HepG2 (cell line): ENCODE measurements around the gene FURIN. TPM values are rescaled to one million over a fixed set of nuclear protein-coding genes. Genes with fewer than 3 reads are reported as not detected.

Experiments used
- ATAC-seq: fragments of 200-7000 bp; cut with Tn5 transposase; 3 replicates; pipeline ENCODE4 v1.9.1; 2020; ENCODE audit warnings: mild to moderate bottlenecking, moderate library complexity
- BruUV-seq: library from RNA; stranded (reverse); fragments of 400-500 nt; replicated peaks from 2 replicates; lab custom pipeline; 2021; lab: Mats Ljungman, UMichigan
- CTCF ChIA-PET: fragments of 300-600 bp; formaldehyde crosslinking; extraction: SDS; loops from one replicate; lab custom pipeline; 2021; ENCODE audit warnings: low total read pairs, inconsistent platforms, low intra/inter-chr PET ratio; lab: Yijun Ruan, JAX
- POLR2A ChIA-PET: fragments of 350-600 bp; sonication (Branson Sonifier 250); formaldehyde crosslinking; loops from one replicate; lab custom pipeline; 2020; ENCODE audit warnings: antibody characterized with exemption, inconsistent platforms; lab: Yijun Ruan, JAX
- DNase-seq: peaks from one replicate; pipeline ENCODE4 v3.0.0-alpha.2; 2015; ENCODE audit warnings: low spot score
- FAIRE-seq: peaks from 3 replicates; lab custom pipeline; 2011; peaks lifted over from hg19 to GRCh38; lab: Jason Lieb, UNC
- H2AFZ ChIP-seq: one replicate; pipeline ENCODE4 v1.6.1; 2011; ENCODE audit warnings: low read length, inconsistent platforms
- H3K27ac ChIP-seq: fragments of 300-600 bp; 3 replicates; pipeline ENCODE4 v1.8.0; 2011; ENCODE audit warnings: mixed run types, mild to moderate bottlenecking, mixed read lengths, low read length, inconsistent platforms; ENCODE audit not compliant: insufficient read depth; ENCODE audit errors: extremely low read length
- H3K27me3 ChIP-seq, 2 experiments: fragments of 200-600 bp in 1 of 2; 2 replicates in 1 of 2; 3 replicates in 1 of 2; pipeline versions ENCODE4 v1.6.0 to v1.8.0; 2011; ENCODE audit warnings: low read length in 2 of 2, mild to moderate bottlenecking in 2 of 2, moderate library complexity in 2 of 2, inconsistent platforms in 1 of 2; ENCODE audit not compliant: insufficient read depth in 2 of 2, control insufficient read depth in 1 of 2
- H3K36me3 ChIP-seq, 2 experiments: fragments of 200-600 bp in 1 of 2; replicated peaks in 1 of 2; 2 replicates in 1 of 2; 3 replicates in 1 of 2; pipeline versions ENCODE4 v1.5.1 to v1.8.0; 2011; ENCODE audit warnings: low read length in 2 of 2, inconsistent platforms in 1 of 2; ENCODE audit not compliant: insufficient read depth in 2 of 2, control insufficient read depth in 1 of 2
- H3K4me1 ChIP-seq: 2 replicates; pipeline ENCODE4 v1.5.1; 2012; ENCODE audit warnings: low read length, inconsistent platforms; ENCODE audit not compliant: insufficient read depth
- H3K4me2 ChIP-seq: 2 replicates; pipeline ENCODE4 v1.6.0; 2011; ENCODE audit warnings: low read depth, low read length, inconsistent platforms
- H3K4me3 ChIP-seq, 3 experiments: fragments of 200-600 bp in 1 of 3; sonication (generic), shearing (Covaris generic) in 1 of 3; replicated peaks in 1 of 3; 2 replicates each; pipeline ENCODE4 v1.5.1; 2011 to 2016; ENCODE audit warnings: low read length in 3 of 3, inconsistent platforms in 2 of 3, low read depth in 2 of 3, mild to moderate bottlenecking in 2 of 3, control low read depth in 1 of 3, mixed read lengths in 1 of 3; ENCODE audit not compliant: insufficient read depth in 1 of 3
- H3K79me2 ChIP-seq: one replicate; pipeline ENCODE4 v1.6.1; 2011; ENCODE audit warnings: low read length, inconsistent platforms; ENCODE audit not compliant: insufficient read depth
- H3K9ac ChIP-seq: 2 replicates; pipeline ENCODE4 v1.6.0; 2011; ENCODE audit warnings: mild to moderate bottlenecking, low read depth, low read length, inconsistent platforms; ENCODE audit not compliant: insufficient read depth
- H3K9me3 ChIP-seq: 2 replicates; pipeline ENCODE4 v1.5.1; 2012; ENCODE audit warnings: mild to moderate bottlenecking, low read length
- H4K20me1 ChIP-seq: 2 replicates; pipeline ENCODE4 v1.6.0; 2011; ENCODE audit warnings: inconsistent platforms, mild to moderate bottlenecking, low read length, moderate library complexity; ENCODE audit not compliant: insufficient read depth
- ZNF383 ChIP-seq: sonication (generic); formaldehyde crosslinking; IDR thresholded peaks from 2 replicates; pipeline ENCODE4 v1.4.0; 2020; ENCODE audit warnings: missing genetic modification reagents, mild to moderate bottlenecking, borderline replicate concordance
- ZNF512B ChIP-seq: sonication (generic); formaldehyde crosslinking; IDR thresholded peaks from 2 replicates; pipeline ENCODE4 v1.5.1; 2020; ENCODE audit warnings: missing genetic modification reagents, mild to moderate bottlenecking, borderline replicate concordance
- ZNF616 ChIP-seq: sonication (generic); formaldehyde crosslinking; IDR thresholded peaks from 2 replicates; pipeline ENCODE4 v1.5.0; 2020; ENCODE audit warnings: low read depth, mild to moderate bottlenecking, missing genetic modification reagents
- ZNF737 ChIP-seq: sonication (generic); formaldehyde crosslinking; IDR thresholded peaks from 2 replicates; pipeline ENCODE4 v1.5.0; 2020; ENCODE audit warnings: missing genetic modification reagents, mild to moderate bottlenecking, borderline replicate concordance
- ZNF775 ChIP-seq: sonication (generic); formaldehyde crosslinking; IDR thresholded peaks from 2 replicates; pipeline ENCODE4 v1.4.0; 2020; ENCODE audit warnings: missing genetic modification reagents, mild to moderate bottlenecking, moderate library complexity, borderline replicate concordance
- ZZZ3 ChIP-seq: sonication (generic); formaldehyde crosslinking; IDR thresholded peaks from 2 replicates; pipeline ENCODE4 v1.4.0; 2020; ENCODE audit warnings: missing genetic modification reagents, mild to moderate bottlenecking, borderline replicate concordance
- WGBS: methylation state at CpG from one replicate; pipeline ENCODE4 v1.1.6; 2017; ENCODE audit warnings: low lambda C conversion rate; 5-methylcytosine and 5-hydroxymethylcytosine counted together
- in situ Hi-C: cut with HindIII; loops from 2 replicates; pipeline ENCODE4 v1.10.0; 2017; ENCODE audit warnings: low pct_unique_long_range_greater_than_20kb; ENCODE audit not compliant: extremely low pct_ligation_motif_present
- intact Hi-C: fragments of 100-400 bp; cut with micrococcal nuclease; formaldehyde crosslinking; loops from one replicate; pipeline ENCODE4 v1.10.0; 2022; ENCODE audit not compliant: unreplicated experiment
- polyA plus RNA-seq, 8 experiments: library from polyadenylated mRNA; depleted of rRNA in 3 of 8; stranded (reverse) in 7 of 8; unstranded in 1 of 8; fragments of >200 nt; fragmentation: Illumina TruSeq in 4 of 8; extraction: Trizol in 4 of 8; gene quantifications; 2 replicates each; pipeline versions ENCODE4 v1.2.1 to v1.2.3, GENCODE V29; 2011 to 2016; ENCODE audit warnings: low read depth in 4 of 8, missing spikeins in 1 of 8, mixed read lengths in 1 of 8; ENCODE audit not compliant: insufficient read depth in 1 of 8
- total RNA-seq, 5 experiments: library from RNA; depleted of rRNA; stranded (reverse); fragments of >200 nt; fragmentation: Illumina TruSeq; extraction: Trizol; gene quantifications; 2 replicates each; pipeline ENCODE4 v1.2.3, GENCODE V29; 2016; ENCODE audit warnings: low read depth in 1 of 5

The FURIN gene
- total and polyA plus RNA-seq, 2 of the 13 experiments (the other 11 are each of a cell fraction or from before 2014, with no cell fraction given): 15.2 to 17.4 TPM

GRCh38 chr15:90913398-90913944 is 45.1 kb downstream of the FURIN start:
- H2AFZ ChIP-seq: no peak overlapping the region
- in situ Hi-C loops: no loop called here
- no peaks in the 10 kb centered on the region for H3K79me2 ChIP-seq
- FAIRE-seq: no peak
- no peaks in the 10 kb centered on the region for H3K9me3 ChIP-seq
- no peak overlapping the region for H3K27ac ChIP-seq
- no peak for ATAC-seq
- H4K20me1 ChIP-seq: no peaks in the 10 kb centered on the region
- no peaks in the 10 kb centered on the region for H3K4me1 ChIP-seq
- TF ChIP-seq ZNF737: no peak
- TF ChIP-seq ZNF512B (CRISPR knock-in tag): no peak
- TF ChIP-seq ZNF775 (CRISPR knock-in tag): no peak
- no peak for TF ChIP-seq ZZZ3
- no peak for TF ChIP-seq ZNF383 (CRISPR knock-in tag)
- no peak for TF ChIP-seq ZNF616 (CRISPR knock-in tag)
- no peak overlapping the region for H3K4me2 ChIP-seq
- BruUV-seq: no TSS peak
- 99% methylated on average over 12 of the region's 12 CpGs for WGBS
- CTCF ChIA-PET: no interaction called here
- H3K36me3 ChIP-seq: peaks cover 33 to 77% of the 10 kb centered on the region in 2 experiments
- DNase-seq: no peak
- no peak overlapping the region for H3K9ac ChIP-seq
- POLR2A ChIA-PET: interaction anchor here (0.6 kb wide), 1 partner anchor 18 kb away, joined by 3 read pairs; no protein-coding TSS in a partner anchor
- no peak overlapping the region for H3K4me3 ChIP-seq
- no peaks in the 10 kb centered on the region for H3K27me3 ChIP-seq
- intact Hi-C loops: no loop called here
